Measurements from ENCODE around the gene CABP1.
"Not testable (repeated sequence)": the region's sequence is repeated elsewhere in the genome, so short reads cannot be mapped to it uniquely, and the experiment has no call there.

The CABP1 gene

GRCh38 chr12:120639771-120640721 lies at the start of gene CABP1:
TSS of gene CABP1 (plus strand) at chr12:120640626. CDS start at chr12:120640686, 60 bp downstream.
- no peak for DNase-seq

- no peak for DNase-seq
Measured at GRCh38 chr12:120590741-120591407, 49.6 kb upstream of the CABP1 start.

- no peak for DNase-seq
Measured at GRCh38 chr12:120592121-120593049, 48.0 kb upstream of the CABP1 start.

GRCh38 chr12:120596901-120597300 lies 43.5 kb upstream of the CABP1 start:
- no peak for DNase-seq

- no peak for DNase-seq
Measured at GRCh38 chr12:120597861-120598260, 42.6 kb upstream of the CABP1 start.

- no peak for DNase-seq
Measured at GRCh38 chr12:120598674-120599463, 41.6 kb upstream of the CABP1 start.

GRCh38 chr12:120599672-120600552 lies 40.5 kb upstream of the CABP1 start:
- no peak for DNase-seq

- not testable (repeated sequence) for DNase-seq
Measured at GRCh38 chr12:120602416-120602815, 38.0 kb upstream of the CABP1 start.

- no peak for DNase-seq
Measured at GRCh38 chr12:120610560-120610959, 29.9 kb upstream of the CABP1 start.

GRCh38 chr12:120611534-120611933 lies 28.9 kb upstream of the CABP1 start:
- DNase-seq: not testable (repeated sequence)

GRCh38 chr12:120614848-120615247 lies 25.6 kb upstream of the CABP1 start:
- no peak for DNase-seq

GRCh38 chr12:120617193-120617592 lies 23.2 kb upstream of the CABP1 start:
- not testable (repeated sequence) for DNase-seq

- DNase-seq: not testable (repeated sequence)
Measured at GRCh38 chr12:120617767-120618166, 22.7 kb upstream of the CABP1 start.

GRCh38 chr12:120618954-120619615 lies 21.3 kb upstream of the CABP1 start:
- DNase-seq: no peak

GRCh38 chr12:120620624-120621023 lies 19.8 kb upstream of the CABP1 start:
- DNase-seq: no peak

GRCh38 chr12:120625557-120626419 lies 14.6 kb upstream of the CABP1 start:
- DNase-seq: no peak

- DNase-seq: no peak
Measured at GRCh38 chr12:120628919-120629318, 11.5 kb upstream of the CABP1 start.

GRCh38 chr12:120630104-120630892 lies 10.1 kb upstream of the CABP1 start:
- peak; percentile 4 for DNase-seq
